ENCODE measurements around the gene CCDC69. TPM values are rescaled to one million over a fixed set of nuclear protein-coding genes. Genes with fewer than 3 reads are reported as not detected.

CCDC69 gene
- total and polyA plus RNA-seq, 10 of the 15 experiments (the other 5 are each of a cell fraction or from before 2014, with no cell fraction given), result 13.5 to 106 (median 70.1) TPM

GRCh38 chr5:151186052-151186451, 37.8 kb downstream of the CCDC69 start:
- FAIRE-seq (no peak), DNase-seq (ENCODE audit: low read depth, low spot score) (no peak), ATAC-seq (no peak)
- Histone ChIP-seq H3K4me3 (no peak overlapping the region), H3K27me3 (replicated peaks in 1 of 2; ENCODE audit: control insufficient read depth in 2 of 2, insufficient read depth in 2 of 2, low read length in 1 of 2) (no peaks in the 10 kb centered on the region), H3K27ac (ENCODE audit: control insufficient read depth, insufficient read depth) (no peak overlapping the region), H3K36me3 (ENCODE audit: control insufficient read depth in 2 of 2, insufficient read depth in 2 of 2, low read length in 1 of 2) (peaks cover 20 to 22% of the 10 kb centered on the region in 2 experiments), H3K9me3 (replicated peaks; ENCODE audit: control insufficient read depth, insufficient read depth, low read length) (peaks cover 11% of the 10 kb centered on the region), H2AFZ (ENCODE audit: control insufficient read depth, low read depth, low read length) (no peak overlapping the region), H3K4me2 (ENCODE audit: control insufficient read depth, insufficient read depth) (no peak overlapping the region), H4K20me1 (ENCODE audit: control insufficient read depth, insufficient read depth) (no peaks in the 10 kb centered on the region), H3K4me1 (ENCODE audit: control insufficient read depth, insufficient read depth, low read length) (no peaks in the 10 kb centered on the region), H3K9ac (ENCODE audit: control insufficient read depth, insufficient read depth, low read length) (no peak overlapping the region), H3K79me2 (ENCODE audit: control insufficient read depth, insufficient read depth, low read length) (no peaks in the 10 kb centered on the region)
- intact Hi-C loops (cut with micrococcal nuclease; ENCODE audit: unreplicated experiment), result no loop called here
- in situ Hi-C loops (cut with MboI), result no loop called here
- ChIA-PET SMC1A (ENCODE audit: uncharacterized antibody, unreplicated experiment) (no interaction called here), RAD21 (ENCODE audit: unreplicated experiment) (no interaction called here), CTCF (no interaction called here), POLR2A (no interaction called here)
- 80% methylated on average over 3 of the region's 5 CpGs for WGBS (ENCODE audit: insufficient coverage, insufficient replicate concordance, low lambda C conversion rate, missing lambda C conversion rate)
- BruUV-seq (replicated peaks), result no TSS peak
- TF ChIP-seq ZNF622 (IDR thresholded peaks at IDR 0.05), result no peak
- no peak for TF ChIP-seq MEF2A (IDR thresholded peaks at IDR 0.05; ENCODE audit: insufficient read depth, low read depth, low read length)
- no peak for TF ChIP-seq PBX3 (IDR thresholded peaks at IDR 0.05; ENCODE audit: insufficient replicate concordance, low read depth, low read length)
- TF ChIP-seq, protein P1, sequence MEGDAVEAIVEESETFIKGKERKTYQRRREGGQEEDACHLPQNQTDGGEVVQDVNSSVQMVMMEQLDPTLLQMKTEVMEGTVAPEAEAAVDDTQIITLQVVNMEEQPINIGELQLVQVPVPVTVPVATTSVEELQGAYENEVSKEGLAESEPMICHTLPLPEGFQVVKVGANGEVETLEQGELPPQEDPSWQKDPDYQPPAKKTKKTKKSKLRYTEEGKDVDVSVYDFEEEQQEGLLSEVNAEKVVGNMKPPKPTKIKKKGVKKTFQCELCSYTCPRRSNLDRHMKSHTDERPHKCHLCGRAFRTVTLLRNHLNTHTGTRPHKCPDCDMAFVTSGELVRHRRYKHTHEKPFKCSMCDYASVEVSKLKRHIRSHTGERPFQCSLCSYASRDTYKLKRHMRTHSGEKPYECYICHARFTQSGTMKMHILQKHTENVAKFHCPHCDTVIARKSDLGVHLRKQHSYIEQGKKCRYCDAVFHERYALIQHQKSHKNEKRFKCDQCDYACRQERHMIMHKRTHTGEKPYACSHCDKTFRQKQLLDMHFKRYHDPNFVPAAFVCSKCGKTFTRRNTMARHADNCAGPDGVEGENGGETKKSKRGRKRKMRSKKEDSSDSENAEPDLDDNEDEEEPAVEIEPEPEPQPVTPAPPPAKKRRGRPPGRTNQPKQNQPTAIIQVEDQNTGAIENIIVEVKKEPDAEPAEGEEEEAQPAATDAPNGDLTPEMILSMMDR (IDR thresholded peaks at IDR 0.05 in 2 of 3, conservative IDR thresholded peaks at IDR 0.05 in 1 of 3; ENCODE audit: control insufficient read depth in 2 of 3, extremely low read depth in 1 of 3, insufficient read depth in 1 of 3, low read depth in 3 of 3, low read length in 3 of 3), result no peak
- no peak for TF ChIP-seq ZNF217 (IDR thresholded peaks at IDR 0.05)
- TF ChIP-seq, protein P2, sequence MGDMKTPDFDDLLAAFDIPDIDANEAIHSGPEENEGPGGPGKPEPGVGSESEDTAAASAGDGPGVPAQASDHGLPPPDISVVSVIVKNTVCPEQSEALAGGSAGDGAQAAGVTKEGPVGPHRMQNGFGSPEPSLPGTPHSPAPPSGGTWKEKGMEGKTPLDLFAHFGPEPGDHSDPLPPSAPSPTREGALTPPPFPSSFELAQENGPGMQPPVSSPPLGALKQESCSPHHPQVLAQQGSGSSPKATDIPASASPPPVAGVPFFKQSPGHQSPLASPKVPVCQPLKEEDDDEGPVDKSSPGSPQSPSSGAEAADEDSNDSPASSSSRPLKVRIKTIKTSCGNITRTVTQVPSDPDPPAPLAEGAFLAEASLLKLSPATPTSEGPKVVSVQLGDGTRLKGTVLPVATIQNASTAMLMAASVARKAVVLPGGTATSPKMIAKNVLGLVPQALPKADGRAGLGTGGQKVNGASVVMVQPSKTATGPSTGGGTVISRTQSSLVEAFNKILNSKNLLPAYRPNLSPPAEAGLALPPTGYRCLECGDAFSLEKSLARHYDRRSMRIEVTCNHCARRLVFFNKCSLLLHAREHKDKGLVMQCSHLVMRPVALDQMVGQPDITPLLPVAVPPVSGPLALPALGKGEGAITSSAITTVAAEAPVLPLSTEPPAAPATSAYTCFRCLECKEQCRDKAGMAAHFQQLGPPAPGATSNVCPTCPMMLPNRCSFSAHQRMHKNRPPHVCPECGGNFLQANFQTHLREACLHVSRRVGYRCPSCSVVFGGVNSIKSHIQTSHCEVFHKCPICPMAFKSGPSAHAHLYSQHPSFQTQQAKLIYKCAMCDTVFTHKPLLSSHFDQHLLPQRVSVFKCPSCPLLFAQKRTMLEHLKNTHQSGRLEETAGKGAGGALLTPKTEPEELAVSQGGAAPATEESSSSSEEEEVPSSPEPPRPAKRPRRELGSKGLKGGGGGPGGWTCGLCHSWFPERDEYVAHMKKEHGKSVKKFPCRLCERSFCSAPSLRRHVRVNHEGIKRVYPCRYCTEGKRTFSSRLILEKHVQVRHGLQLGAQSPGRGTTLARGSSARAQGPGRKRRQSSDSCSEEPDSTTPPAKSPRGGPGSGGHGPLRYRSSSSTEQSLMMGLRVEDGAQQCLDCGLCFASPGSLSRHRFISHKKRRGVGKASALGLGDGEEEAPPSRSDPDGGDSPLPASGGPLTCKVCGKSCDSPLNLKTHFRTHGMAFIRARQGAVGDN (IDR thresholded peaks at IDR 0.05), result no peak
- TF ChIP-seq TCF3 (IDR thresholded peaks at IDR 0.05; ENCODE audit: borderline replicate concordance, insufficient read depth, low read depth, low read length), result no peak
- TF ChIP-seq HDAC2 (IDR thresholded peaks at IDR 0.05), result no peak
- no peak for TF ChIP-seq HSF1 (IDR thresholded peaks at IDR 0.05; ENCODE audit: low read depth, low read length)
- TF ChIP-seq SUZ12 (IDR thresholded peaks at IDR 0.05; ENCODE audit: unreplicated experiment), result no peak
- no peak for TF ChIP-seq ELK1 (IDR thresholded peaks at IDR 0.05; ENCODE audit: low read depth, low read length)
- TF ChIP-seq ATF3 (IDR thresholded peaks at IDR 0.05; ENCODE audit: borderline replicate concordance, extremely low read depth, low read depth, low read length), result no peak
- TF ChIP-seq MAX (IDR thresholded peaks at IDR 0.05; ENCODE audit: low read depth, low read length), result no peak

Data from GM12878 (cell line).